ENCODE results near the gene ZACN.

Gene ZACN

GRCh38 chr17:76082326-76083251 is 3.6 kb downstream of the ZACN start:
- no peak for DNase-seq

DNA sequence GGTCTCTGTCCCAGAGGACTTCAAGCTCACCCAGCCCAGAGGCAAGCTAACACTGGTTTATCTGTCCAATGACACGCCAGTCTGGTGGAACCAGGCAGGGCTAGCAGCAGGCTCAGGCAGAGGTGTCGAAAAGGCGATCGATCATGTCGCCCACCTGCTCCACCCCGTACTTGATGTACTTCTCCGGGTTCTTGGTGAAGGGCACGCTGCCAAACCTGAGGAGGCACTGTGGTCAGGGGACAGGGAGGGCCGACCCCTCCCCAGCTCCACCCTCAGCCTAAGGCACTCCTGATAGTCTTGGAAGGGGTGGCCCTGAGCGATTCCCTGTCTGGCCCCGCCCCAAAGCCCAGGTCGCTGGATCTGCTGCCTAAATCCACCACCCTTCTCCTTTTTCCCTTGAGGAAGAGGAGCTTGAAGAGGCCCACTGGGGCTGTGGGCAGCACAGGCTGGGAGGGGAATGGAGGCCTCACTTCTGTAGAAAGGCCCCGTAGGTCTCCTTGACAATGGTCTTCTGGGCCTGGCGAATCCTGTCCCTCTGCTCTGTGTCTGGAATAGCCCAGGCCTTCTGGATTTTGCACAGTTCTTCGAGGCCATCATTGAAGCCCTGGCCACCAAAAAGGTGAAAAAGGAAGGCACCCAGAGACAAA is 4.7 kb downstream of the ZACN start:
- no peak for DNase-seq

- no peak for DNase-seq
Measured at GRCh38 chr17:76085066-76085730, 6.2 kb downstream of the ZACN start.

- no peak for DNase-seq
Measured at GRCh38 chr17:76085731-76086366, 6.9 kb downstream of the ZACN start.

GRCh38 chr17:76086384-76086783 is 7.4 kb downstream of the ZACN start:
- DNase-seq = no peak

DNA sequence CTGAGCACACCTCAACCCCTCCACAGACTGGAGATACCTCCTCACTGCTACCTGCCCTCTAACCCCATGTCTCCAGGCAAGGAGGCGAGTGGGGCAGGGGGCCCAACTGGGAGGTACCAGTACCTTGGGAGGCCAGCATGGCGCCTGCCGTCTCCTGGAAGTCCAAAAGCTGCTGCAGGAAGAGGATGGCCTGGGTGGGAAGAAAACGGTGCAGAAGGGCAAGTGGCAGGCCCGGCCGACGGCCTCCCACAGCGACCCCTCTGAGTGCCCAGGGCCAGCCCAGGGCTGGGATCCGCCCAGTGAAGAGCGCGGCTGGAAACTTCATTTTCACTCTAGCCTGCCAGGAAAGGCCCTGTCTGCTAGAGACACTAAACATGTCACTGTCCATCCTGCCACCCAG is 8.5 kb downstream of the ZACN start:
- no peak for DNase-seq

DNA sequence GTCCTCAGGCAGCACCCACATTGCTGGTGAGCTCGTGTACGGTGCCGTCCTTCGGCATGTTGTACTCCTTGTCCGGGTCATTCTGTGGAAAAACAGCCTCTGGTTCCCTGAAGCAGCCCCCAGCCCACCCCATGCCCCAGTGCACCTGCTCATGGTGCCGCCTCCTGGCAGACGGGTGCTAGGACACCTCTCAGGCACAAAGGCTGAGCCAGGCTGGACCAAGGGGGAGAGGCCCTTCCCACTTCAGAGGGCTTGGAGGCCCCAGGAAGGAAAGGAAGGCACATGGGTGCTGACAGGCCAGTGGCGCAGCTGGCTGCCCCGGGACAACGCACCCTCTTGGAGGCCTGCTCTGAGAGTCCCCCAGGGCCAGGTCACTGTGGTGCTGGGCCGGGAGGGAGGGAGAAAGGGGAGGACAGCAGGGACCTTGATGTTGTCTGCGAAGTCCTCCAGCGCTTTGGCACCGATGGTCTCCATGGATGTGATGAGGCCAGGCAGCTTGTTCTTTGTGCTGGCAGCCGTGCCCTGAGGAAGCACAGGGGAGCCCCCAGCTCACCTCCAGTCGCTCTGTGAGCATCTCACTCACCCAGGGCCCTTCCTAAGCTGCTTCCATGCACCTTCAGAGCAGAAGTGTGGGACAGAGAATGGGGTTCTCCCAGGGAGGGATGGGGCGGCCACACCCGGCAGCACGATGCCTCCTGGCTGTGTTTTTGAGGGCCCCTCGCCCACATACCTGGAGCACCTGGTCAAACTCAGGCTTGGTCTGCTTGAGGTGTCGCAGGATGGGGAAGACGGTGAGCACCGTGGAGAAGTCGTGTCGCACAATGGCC is 9.3 kb downstream of the ZACN start:
- DNase-seq = no peak

- no peak for DNase-seq
Measured at GRCh38 chr17:76088868-76089576, 10.0 kb downstream of the ZACN start.

- DNase-seq = no peak
Measured at GRCh38 chr17:76089680-76090516, 10.9 kb downstream of the ZACN start.

DNA sequence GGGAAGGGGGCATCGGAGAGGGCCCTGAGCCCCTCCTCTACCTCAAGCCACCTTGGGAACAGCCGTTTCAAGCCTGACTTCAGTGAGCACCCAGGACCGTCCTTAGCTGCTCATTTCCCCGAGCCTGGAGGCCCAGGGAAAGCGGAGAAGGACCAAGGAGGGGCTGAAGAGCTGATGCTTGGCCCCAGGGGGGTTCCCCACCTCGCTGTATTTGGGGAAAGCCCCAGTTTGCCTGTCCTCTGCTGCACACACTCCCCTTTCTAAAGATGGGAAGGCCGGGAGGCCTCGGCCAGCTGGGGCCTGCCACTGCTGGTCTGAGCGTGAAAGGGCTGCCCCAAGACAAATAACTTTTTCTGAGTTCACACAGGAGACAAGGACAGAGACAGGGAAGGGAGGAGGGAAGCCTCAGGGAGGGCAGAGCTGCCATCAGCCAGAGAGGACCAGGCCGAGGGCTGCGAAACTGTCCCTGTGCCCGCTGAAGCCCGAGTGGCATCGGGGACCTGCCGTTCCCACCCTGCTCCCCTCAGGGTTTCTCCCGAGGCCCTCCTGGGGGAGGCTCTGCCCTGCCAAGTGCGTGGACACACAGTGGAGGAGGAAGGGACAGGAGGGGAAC is 11.6 kb downstream of the ZACN start:
- DNase-seq = no peak

GRCh38 chr17:76091526-76092286 is 12.7 kb downstream of the ZACN start:
- no peak for DNase-seq

GRCh38 chr17:76092526-76093413 is 13.8 kb downstream of the ZACN start:
- no peak for DNase-seq

GRCh38 chr17:76094046-76094445 is 15.1 kb downstream of the ZACN start:
- no peak for DNase-seq

GRCh38 chr17:76095943-76096342 is 17.0 kb downstream of the ZACN start:
- DNase-seq = no peak

DNA sequence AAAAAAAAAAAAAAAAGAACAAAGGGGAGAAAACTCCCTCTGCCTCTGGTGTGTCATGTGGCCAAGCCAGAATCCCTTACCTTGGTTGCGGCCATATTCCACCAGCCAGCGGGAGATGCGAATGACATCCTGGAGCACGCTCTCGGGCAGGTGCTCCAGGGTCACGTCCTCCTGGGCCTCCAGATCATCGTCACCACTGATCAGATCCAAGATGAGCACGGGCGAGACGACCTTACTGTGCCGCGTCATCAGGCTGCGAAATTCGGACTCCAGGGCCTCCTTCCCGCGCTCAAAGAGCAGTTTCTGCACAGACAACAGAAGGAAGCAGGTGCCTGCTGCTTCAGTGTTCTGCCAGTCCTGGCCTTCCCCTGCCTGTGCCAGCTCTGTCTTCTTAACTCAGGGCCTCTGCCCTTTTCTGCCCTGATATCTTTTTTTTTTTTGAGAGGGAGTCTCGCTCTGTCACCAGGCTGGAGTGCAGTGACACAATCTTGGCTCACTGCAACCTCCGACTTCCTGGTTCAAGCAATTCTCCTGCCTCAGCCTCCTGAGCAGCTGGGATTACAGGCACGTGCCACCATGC is 18.8 kb downstream of the ZACN start:
- DNase-seq = no peak

DNA sequence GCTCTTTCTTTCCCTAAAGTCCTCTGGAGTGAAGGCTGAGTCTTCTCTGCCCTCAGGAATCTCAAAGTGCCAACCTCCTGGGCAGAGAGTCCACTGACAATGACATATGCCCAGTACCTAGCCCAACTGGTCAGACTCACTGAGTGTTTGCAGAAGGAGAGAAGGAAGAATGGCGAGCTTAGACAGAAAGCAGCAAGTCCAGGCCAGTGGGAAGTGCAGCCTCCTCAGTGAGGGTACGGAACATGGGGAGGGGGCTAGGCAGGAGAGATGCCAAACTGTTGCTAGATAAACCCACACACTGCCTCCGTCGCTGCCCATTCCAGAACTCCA is 23.9 kb downstream of the ZACN start:
- DNase-seq = no peak

GRCh38 chr17:76103274-76104139 is 24.5 kb downstream of the ZACN start, which contains the start of gene EXOC7:
TSS of gene EXOC7 (minus strand) at chr17:76103787. CDS start at chr17:76103692, 95 bp downstream.
- peak; percentile 90 for DNase-seq

All from activated gamma-delta T cell treated with Interleukin-2 at 50 U/mL for 16 hours (primary cell).